Activated CD8-positive, alpha-beta memory T cell treated with anti-CD3 and anti-CD28 coated beads for 1 hour (primary cell): ENCODE results near the gene CCDC92B.

Source experiments
- DNase-seq, 2 donors: peaks; one replicate each; pipeline ENCODE4 v3.0.0-alpha.2; 2020; ENCODE audit warnings: low read depth in 1 of 2; ENCODE audit errors: extremely low read depth in 1 of 2

Gene CCDC92B

GRCh38 chr17:2723505-2723996, 25.9 kb downstream of the CCDC92B start:
- no peak for DNase-seq

- no peak for DNase-seq
Measured at GRCh38 chr17:2722611-2723010, 26.8 kb downstream of the CCDC92B start.

GRCh38 chr17:2721603-2722002, 27.8 kb downstream of the CCDC92B start:
- no peak for DNase-seq

- no peak for DNase-seq
Measured at GRCh38 chr17:2719861-2720260, 29.6 kb downstream of the CCDC92B start.

- DNase-seq = no peak
Measured at GRCh38 chr17:2718150-2718938, 31.1 kb downstream of the CCDC92B start.

GRCh38 chr17:2716649-2717048, 32.8 kb downstream of the CCDC92B start:
- DNase-seq = no peak

GRCh38 chr17:2713881-2714280, 35.6 kb downstream of the CCDC92B start:
- DNase-seq = no peak

GRCh38 chr17:2712300-2713043, 37.0 kb downstream of the CCDC92B start:
- DNase-seq = no peak

GRCh38 chr17:2711608-2712299, 37.7 kb downstream of the CCDC92B start, which contains the start of gene CLUH:
CLUH (minus strand) TSS chr17:2711764; CDS start chr17:2711661, 103 bp downstream.
- DNase-seq = peak; percentile 85 to 95

GRCh38 chr17:2710803-2711607, 38.4 kb downstream of the CCDC92B start:
- no peak for DNase-seq

- no peak for DNase-seq
Measured at GRCh38 chr17:2710071-2710802, 39.2 kb downstream of the CCDC92B start.

- no peak for DNase-seq
Measured at GRCh38 chr17:2709183-2709661, 40.2 kb downstream of the CCDC92B start.

- DNase-seq = no peak
Measured at GRCh38 chr17:2708585-2709182, 40.8 kb downstream of the CCDC92B start.

- DNase-seq = no peak
Measured at GRCh38 chr17:2707721-2708584, 41.5 kb downstream of the CCDC92B start.

- no peak for DNase-seq
Measured at GRCh38 chr17:2706911-2707510, 42.4 kb downstream of the CCDC92B start.

GRCh38 chr17:2705888-2706795, 43.3 kb downstream of the CCDC92B start:
- DNase-seq = no peak

GRCh38 chr17:2705263-2705662, 44.2 kb downstream of the CCDC92B start:
- no peak for DNase-seq
